ENCODE measurements around the gene APLN. TPM values are rescaled to one million over a fixed set of nuclear protein-coding genes. Genes with fewer than 3 reads are reported as not detected.

APLN gene
- total RNA-seq, 1 experiment from 2014 or later, result 0.81 TPM

- H3K27me3 ChIP-seq, result no peaks in the 10 kb centered on the region
- H3K36me3 ChIP-seq, result no peaks in the 10 kb centered on the region
- H3K27ac ChIP-seq, result no peak overlapping the region
- DNase-seq, result no peak
- no peaks in the 10 kb centered on the region for H3K4me1 ChIP-seq
- no peaks in the 10 kb centered on the region for H3K9me3 ChIP-seq (replicated peaks)
- H3K4me3 ChIP-seq, result no peak overlapping the region
Measured at GRCh38 chrX:129682979-129683378, 28.2 kb upstream of the APLN start.

- H3K36me3 ChIP-seq, result no peaks in the 10 kb centered on the region
- no peaks in the 10 kb centered on the region for H3K9me3 ChIP-seq (replicated peaks)
- DNase-seq, result no peak
Measured at GRCh38 chrX:129679901-129680300, 25.1 kb upstream of the APLN start.

GRCh38 chrX:129678614-129679195 lies 23.9 kb upstream of the APLN start:
- H3K4me1 ChIP-seq, result peaks cover 4% of the 10 kb centered on the region
- no peaks in the 10 kb centered on the region for H3K36me3 ChIP-seq
- no peaks in the 10 kb centered on the region for H3K9me3 ChIP-seq (replicated peaks)
- H3K27me3 ChIP-seq, result no peaks in the 10 kb centered on the region
- no peak for DNase-seq
- H3K4me3 ChIP-seq, result no peak overlapping the region
- H3K27ac ChIP-seq, result no peak overlapping the region

More at GRCh38 chrX:129679901-129680300, 25.1 kb upstream of the APLN start:
- H3K4me1 ChIP-seq, result peaks cover 4% of the 10 kb centered on the region
- no peak overlapping the region for H3K27ac ChIP-seq
- H3K27me3 ChIP-seq, result no peaks in the 10 kb centered on the region
- no peak overlapping the region for H3K4me3 ChIP-seq

GRCh38 chrX:129667412-129667811 lies 12.7 kb upstream of the APLN start:
- Histone ChIP-seq H3K27me3 (no peaks in the 10 kb centered on the region), H3K27ac (no peak overlapping the region), H3K4me3 (no peak overlapping the region), H3K9me3 (replicated peaks) (no peaks in the 10 kb centered on the region), H3K4me1 (peaks cover 6% of the 10 kb centered on the region; the same call in 1 of the 2 replicates), H3K36me3 (no peaks in the 10 kb centered on the region)
- no peak for DNase-seq

GRCh38 chrX:129665916-129666644 lies 11.3 kb upstream of the APLN start:
- Histone ChIP-seq H3K27ac (peak overlapping the region; percentile 77), H3K4me1 (peaks cover 6% of the 10 kb centered on the region; the same call in 1 of the 2 replicates), H3K9me3 (replicated peaks) (no peaks in the 10 kb centered on the region), H3K4me3 (no peak overlapping the region), H3K36me3 (no peaks in the 10 kb centered on the region), H3K27me3 (no peaks in the 10 kb centered on the region)
- DNase-seq, result peak; percentile 38 to 40

GRCh38 chrX:129663171-129663570 lies 8.4 kb upstream of the APLN start:
- H3K4me3 ChIP-seq, result no peak overlapping the region
- H3K36me3 ChIP-seq, result no peaks in the 10 kb centered on the region
- DNase-seq, result no peak
- no peak overlapping the region for H3K27ac ChIP-seq
- no peaks in the 10 kb centered on the region for H3K27me3 ChIP-seq
- peaks cover 6% of the 10 kb centered on the region; the same call in 1 of the 2 replicates for H3K4me1 ChIP-seq
- H3K9me3 ChIP-seq (replicated peaks), result no peaks in the 10 kb centered on the region

- Histone ChIP-seq H3K9me3 (replicated peaks) (no peaks in the 10 kb centered on the region), H3K36me3 (no peaks in the 10 kb centered on the region), H3K4me1 (peaks cover 6% of the 10 kb centered on the region; the same call in 1 of the 2 replicates), H3K4me3 (no peak overlapping the region), H3K27ac (no peak overlapping the region), H3K27me3 (no peaks in the 10 kb centered on the region)
- DNase-seq, result no peak
Measured at GRCh38 chrX:129661369-129661768, 6.6 kb upstream of the APLN start.

GRCh38 chrX:129659861-129660260 lies 5.1 kb upstream of the APLN start:
- no peak for DNase-seq
- Histone ChIP-seq H3K4me1 (no peaks in the 10 kb centered on the region), H3K27me3 (no peaks in the 10 kb centered on the region), H3K27ac (no peak overlapping the region), H3K4me3 (no peak overlapping the region), H3K9me3 (replicated peaks) (no peaks in the 10 kb centered on the region), H3K36me3 (no peaks in the 10 kb centered on the region)

GRCh38 chrX:129659141-129659540 lies 4.4 kb upstream of the APLN start:
- Histone ChIP-seq H3K4me3 (no peak overlapping the region), H3K4me1 (no peaks in the 10 kb centered on the region), H3K27me3 (no peaks in the 10 kb centered on the region), H3K27ac (no peak overlapping the region), H3K36me3 (no peaks in the 10 kb centered on the region), H3K9me3 (replicated peaks) (no peaks in the 10 kb centered on the region)
- no peak for DNase-seq

- Histone ChIP-seq H3K27ac (no peak overlapping the region), H3K36me3 (no peaks in the 10 kb centered on the region), H3K4me3 (no peak overlapping the region), H3K27me3 (no peaks in the 10 kb centered on the region), H3K9me3 (replicated peaks) (no peaks in the 10 kb centered on the region), H3K4me1 (0 out of 2 replicates have a peak, but pooled peaks cover 4% of the 10 kb centered on the region)
- no peak for DNase-seq
Measured at GRCh38 chrX:129658429-129658828, 3.7 kb upstream of the APLN start.

- Histone ChIP-seq H3K9me3 (replicated peaks) (no peaks in the 10 kb centered on the region), H3K27me3 (no peaks in the 10 kb centered on the region), H3K4me1 (peaks cover 13% of the 10 kb centered on the region), H3K36me3 (no peaks in the 10 kb centered on the region), H3K4me3 (no peak overlapping the region), H3K27ac (no peak overlapping the region)
- peak in 1 of 2 experiments; percentile 29 for DNase-seq
Measured at GRCh38 chrX:129655547-129656249, 942 bp upstream of the APLN start.

GRCh38 chrX:129653971-129654651 lies 645 bp downstream of the APLN start:
- no peaks in the 10 kb centered on the region for H3K9me3 ChIP-seq (replicated peaks)
- no peak overlapping the region for H3K27ac ChIP-seq
- peak; percentile 36 to 38 for DNase-seq
- H3K27me3 ChIP-seq, result no peaks in the 10 kb centered on the region
- peaks cover 13% of the 10 kb centered on the region for H3K4me1 ChIP-seq
- H3K36me3 ChIP-seq, result no peaks in the 10 kb centered on the region
- H3K4me3 ChIP-seq, result peak overlapping the region; percentile 61

GRCh38 chrX:129653181-129653970 lies 1.4 kb downstream of the APLN start:
- no peak overlapping the region for H3K27ac ChIP-seq
- no peaks in the 10 kb centered on the region for H3K27me3 ChIP-seq
- H3K4me3 ChIP-seq, result peak overlapping the region; percentile 61
- H3K4me1 ChIP-seq, result peaks cover 13% of the 10 kb centered on the region
- H3K36me3 ChIP-seq, result no peaks in the 10 kb centered on the region
- H3K9me3 ChIP-seq (replicated peaks), result no peaks in the 10 kb centered on the region
- no peak for DNase-seq

- H3K27ac ChIP-seq, result no peak overlapping the region
- no peak for DNase-seq
- no peaks in the 10 kb centered on the region for H3K9me3 ChIP-seq (replicated peaks)
- no peaks in the 10 kb centered on the region for H3K27me3 ChIP-seq
- H3K4me1 ChIP-seq, result peaks cover 13% of the 10 kb centered on the region
- H3K4me3 ChIP-seq, result no peak overlapping the region
- H3K36me3 ChIP-seq, result no peaks in the 10 kb centered on the region
Measured at GRCh38 chrX:129652565-129653169, 2.1 kb downstream of the APLN start.
